Right kidney (tissue), 1 donor: ENCODE results near the gene KCNQ1OT1.
A peak's percentile ranks its signal among the peaks of the same experiment; 100 is the strongest.

Experiments
- DNase-seq: peaks from one replicate; pipeline ENCODE4 v3.0.0-alpha.2; 2016

KCNQ1OT1 gene

GRCh38 chr11:2703363-2704141, 3.8 kb upstream of the KCNQ1OT1 start:
- no peak for DNase-seq

DNA sequence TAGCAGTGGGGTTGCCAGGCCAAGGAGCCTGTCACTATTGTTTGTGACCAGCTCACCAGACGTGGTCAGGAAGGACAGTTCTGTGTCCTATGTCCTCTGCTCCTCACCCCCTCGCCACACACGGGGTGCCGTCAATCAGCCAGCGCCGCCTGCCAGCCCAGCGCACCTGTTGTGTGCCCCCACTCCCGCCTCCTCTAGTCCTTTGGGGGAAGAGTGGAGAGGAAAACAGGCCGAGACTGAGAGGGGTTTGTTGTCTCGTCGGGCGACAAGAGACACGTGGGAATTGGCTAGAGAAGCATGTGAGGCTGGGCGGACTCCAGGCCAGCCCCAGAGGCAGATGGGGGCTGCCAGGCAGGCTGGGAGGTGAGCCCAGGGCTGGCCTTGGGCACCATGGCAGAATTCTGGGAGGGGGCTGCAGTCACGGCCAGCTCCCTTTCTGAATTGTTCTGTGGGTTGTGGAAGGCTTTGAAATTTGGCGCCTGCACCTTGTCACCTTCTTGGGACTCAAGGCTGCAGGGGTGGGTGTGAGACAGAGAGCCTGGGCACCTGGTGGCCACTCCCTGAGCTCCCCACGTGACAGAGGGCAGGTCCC, 3.1 kb upstream of the KCNQ1OT1 start:
- DNase-seq = no peak

DNA sequence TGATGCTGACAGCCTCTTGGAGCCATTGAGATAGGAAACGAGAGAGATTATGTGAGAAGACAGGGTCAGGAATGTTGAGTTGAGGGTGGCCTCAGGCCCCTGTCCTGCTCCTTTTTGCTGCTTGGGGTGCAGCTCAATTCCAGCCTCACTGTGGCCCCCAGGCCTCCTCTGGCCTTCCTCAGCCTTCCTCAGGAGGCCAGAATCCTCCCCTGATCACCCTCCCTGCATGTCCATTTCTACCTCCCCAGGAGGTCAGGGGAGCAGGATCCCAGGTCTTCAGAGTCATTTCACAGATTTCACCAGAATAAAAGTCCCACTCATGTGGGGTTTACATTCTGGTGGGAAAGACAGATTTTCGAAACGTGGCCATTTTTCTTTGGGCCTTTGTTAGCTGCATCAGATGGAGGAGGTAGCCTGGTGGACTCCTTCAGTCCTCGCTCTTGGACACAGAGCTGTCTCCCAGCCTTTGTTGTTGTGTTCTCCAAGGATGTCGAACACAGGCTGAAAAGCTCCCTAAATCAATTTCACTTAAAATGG, 2.2 kb upstream of the KCNQ1OT1 start:
- no peak for DNase-seq

DNA sequence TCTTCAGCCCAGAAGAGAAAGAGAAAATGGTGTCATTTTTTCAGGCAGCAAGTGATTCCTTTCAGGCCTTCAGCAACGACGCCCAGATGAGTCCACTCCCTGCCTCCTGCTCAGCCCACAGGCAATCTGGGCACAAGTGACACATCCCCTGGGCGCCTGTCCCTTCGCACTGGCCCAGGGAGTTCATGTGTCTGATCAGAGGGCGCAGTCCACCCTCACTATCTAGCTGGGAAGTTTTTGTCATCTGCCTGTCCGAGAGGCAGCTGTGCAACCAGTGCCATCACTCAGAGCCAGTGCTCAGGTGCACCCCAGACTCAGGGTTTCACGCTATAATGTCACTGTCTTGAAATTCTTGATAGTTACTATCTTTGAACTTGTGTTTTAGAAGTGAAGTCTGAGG, 1.4 kb upstream of the KCNQ1OT1 start:
- DNase-seq = peak; percentile 77

- no peak for DNase-seq
Observed at GRCh38 chr11:2700415-2701211, 819 bp upstream of the KCNQ1OT1 start.

GRCh38 chr11:2699185-2699530, 636 bp downstream of the KCNQ1OT1 start:
- DNase-seq = no peak

GRCh38 chr11:2698386-2699184, 1.2 kb downstream of the KCNQ1OT1 start:
- DNase-seq = no peak

GRCh38 chr11:2697866-2698265, 1.9 kb downstream of the KCNQ1OT1 start:
- DNase-seq = no peak

DNA sequence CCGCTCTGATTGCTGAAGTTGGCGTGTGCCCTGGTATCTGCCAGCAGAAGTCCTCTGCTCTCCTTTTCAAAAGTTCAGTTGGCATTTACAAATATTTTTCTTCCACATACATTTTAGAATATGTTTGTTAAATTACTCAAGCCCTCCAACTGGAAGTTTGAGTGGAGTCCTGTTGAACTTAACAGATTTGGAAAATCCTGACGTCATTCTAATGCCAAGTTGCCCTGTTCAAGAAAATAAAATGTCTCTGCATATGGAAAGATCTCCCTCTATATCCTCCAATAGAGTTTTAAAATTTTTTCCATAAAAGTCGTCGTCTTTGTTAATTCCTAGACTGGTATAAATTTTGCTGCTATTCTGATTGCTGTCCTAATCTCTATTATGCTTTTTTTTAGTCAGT, 3.3 kb downstream of the KCNQ1OT1 start:
- no peak for DNase-seq

DNA sequence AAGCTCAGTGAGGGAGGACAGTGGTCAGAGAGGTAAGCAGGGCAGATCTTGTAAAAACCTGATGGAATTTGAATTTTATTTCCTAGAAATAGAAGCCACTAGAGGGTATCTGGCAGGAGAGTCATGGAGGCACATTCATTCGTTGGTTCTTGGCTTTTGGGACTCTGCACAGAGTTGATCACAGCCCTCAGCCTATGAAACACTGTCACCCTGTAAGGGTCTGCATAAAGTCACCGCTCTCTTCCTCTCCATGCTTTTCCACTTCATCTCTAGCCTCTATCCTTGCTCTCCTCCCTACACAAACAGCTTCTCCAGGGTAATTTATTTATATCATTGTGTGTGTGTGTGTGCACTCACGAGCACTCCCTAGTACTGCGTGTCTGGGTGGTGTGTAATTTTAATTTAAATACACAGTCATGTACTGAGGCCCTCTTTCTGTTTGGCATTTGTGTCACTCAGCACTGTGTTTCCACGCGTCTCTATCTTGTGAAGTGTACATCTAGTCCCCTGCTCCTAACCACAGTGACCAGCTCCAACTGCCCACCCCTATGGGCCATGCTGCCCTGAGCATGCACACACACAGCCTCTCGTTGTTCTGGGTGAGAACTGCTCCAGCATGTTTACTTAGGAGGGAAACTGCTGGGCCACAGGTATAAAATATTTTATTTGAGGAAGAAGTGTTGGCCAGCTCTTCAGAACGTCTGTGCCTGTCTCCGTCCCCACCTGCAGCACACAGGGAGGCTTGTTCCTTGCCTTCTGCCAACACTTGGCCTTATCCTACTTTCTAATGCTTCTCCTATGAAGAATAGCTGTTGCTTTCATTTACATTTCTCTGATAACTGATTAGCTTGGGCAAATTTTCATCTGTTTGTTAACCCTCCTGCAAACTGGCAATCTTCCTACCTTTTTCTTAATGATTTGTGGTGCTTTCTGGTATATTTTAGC, 4.5 kb downstream of the KCNQ1OT1 start:
- no peak for DNase-seq

DNA sequence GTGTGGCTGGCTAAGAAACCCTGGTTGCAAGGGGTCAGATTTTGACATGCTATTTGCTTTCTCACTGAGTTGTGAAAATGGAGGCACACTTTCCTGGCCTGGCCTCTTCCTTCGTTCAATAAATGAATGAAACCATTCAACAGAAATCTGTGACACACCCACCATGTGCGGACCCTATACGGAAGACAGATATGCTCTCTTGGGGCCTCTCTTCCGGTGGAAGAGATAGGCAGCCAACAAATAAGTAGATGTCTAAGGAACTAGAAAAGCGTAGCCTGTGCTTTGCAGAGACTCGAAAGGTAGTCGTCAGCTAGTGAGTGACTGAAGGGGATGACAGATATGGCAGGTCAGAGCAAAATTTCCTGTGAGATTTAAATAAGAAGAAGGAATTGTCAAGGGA, 5.3 kb downstream of the KCNQ1OT1 start:
- no peak for DNase-seq

GRCh38 chr11:2693271-2694261, 6.2 kb downstream of the KCNQ1OT1 start:
- no peak for DNase-seq

DNA sequence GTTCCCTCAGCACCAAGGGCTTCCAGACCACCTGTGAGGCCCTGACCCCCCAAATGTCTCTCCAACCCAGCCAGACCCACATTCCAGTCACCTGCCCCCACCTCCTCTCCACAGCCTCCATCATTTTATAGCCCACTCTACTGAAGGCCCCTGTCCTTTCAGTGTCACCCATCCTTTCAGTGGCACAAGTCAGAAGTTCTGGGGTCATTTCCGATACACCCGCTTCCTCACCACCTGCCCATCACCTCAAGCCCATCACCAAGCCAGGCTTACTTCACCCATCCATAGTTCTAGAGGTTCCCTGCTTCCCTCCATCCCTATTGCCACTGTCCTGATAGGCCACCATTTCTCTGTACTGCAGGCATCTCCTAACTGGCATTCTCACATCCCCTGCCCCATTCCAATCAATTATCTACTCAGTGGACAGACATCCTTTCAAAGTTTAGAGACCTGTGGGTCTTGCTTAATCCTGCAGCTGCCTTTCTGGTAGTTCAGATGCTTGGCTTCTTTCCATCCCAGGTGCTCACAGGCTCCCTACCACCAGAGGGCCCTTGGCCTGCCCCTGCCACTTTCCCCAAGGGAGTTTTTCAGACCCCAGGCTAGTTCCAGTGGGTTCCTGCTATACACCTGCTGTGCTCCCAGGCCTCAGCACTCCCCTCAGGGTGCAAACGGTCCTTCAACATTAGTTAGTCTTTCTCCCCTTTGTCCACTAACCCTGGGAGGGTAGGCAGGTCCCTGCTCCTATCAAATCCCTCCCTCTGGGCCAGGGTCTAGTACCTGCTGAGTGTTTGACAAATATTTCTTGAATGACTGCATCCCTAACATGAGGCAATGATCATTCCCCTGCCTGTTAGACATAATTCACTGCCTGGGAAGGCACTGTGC, 7.6 kb downstream of the KCNQ1OT1 start:
- DNase-seq = no peak

GRCh38 chr11:2691355-2691761, 8.4 kb downstream of the KCNQ1OT1 start:
- no peak for DNase-seq

DNA sequence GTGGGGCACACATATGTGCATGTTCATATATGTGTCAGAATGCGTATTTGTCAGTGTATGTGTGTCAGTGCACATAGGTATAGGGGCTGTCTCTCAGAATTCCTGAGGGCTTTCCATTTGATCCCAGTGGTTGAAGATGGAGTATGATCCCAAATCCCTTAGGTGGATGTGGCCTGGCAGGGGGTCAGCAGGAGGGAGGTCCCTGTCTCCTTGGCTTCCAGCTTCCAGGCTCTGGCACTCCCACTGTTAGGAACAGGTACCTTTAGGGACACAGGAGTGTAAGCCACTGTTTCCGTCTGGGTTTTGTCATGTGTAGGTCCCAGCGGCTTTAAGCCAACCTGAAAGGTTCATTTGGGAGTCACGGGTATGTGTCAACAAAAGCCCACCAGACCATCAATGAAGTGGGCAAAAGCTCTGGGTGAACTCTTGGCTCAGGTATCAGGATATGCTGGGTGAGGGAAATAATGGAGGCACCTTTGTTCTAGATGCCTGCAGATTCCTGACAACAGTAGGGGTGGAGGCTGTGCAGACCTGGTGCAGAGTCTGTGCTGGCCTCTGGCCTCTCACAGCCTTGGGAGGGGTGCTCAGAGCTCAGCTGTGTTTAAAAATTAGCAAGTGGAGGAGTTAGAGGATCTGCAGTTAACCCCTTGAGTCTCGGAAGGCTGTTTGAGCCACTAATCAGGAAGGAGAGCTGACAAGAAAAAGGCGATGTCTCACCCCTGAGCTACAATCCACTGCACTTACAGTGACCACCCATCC, 9.0 kb downstream of the KCNQ1OT1 start:
- DNase-seq = no peak

DNA sequence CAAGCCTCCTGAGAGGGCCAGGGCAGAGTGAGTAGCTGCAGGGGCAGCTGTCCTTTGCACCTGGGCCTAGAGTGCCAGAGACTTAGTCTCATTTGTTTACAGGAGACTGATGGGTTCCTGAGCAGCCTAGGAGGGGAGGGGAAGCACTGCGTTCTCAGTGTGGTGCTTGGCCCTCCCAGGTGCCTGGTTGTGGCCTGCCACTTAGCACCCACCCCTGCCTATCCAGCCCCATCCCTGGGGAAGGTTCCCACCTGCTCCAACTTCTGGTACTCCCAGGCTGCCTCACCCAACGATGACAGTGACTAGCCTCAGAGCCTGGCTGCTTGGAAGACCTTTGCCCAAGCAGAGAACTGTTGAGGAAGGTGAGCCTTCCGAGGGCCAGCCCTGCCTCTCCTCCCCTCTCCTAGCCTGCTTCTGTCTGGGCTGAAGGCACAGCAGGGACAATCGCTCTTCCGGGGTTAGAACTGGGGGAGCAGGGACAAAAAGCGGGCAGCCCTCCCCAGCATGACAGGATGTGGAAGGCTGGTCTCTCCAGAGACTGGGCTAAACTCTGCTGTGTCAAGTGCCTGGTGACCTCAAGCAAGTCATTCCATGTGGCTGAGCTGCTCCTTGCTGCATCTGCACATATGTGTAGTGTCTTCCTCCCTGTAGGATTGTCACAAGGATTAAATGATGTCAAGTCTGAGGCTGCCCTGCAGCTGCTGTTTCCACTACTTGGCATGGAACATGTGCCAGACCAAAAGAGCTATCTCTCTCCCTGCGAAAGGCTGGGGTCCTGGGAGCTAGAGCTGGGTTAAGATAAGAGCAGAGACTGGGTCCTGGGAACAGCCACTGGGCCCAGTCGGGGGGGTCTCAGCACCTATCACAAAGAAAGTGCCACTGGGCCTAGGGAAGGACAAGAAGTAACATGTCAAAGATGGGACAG, 9.9 kb downstream of the KCNQ1OT1 start:
- no peak for DNase-seq
